ENCODE data around the gene SYNDIG1.

The SYNDIG1 gene

DNA sequence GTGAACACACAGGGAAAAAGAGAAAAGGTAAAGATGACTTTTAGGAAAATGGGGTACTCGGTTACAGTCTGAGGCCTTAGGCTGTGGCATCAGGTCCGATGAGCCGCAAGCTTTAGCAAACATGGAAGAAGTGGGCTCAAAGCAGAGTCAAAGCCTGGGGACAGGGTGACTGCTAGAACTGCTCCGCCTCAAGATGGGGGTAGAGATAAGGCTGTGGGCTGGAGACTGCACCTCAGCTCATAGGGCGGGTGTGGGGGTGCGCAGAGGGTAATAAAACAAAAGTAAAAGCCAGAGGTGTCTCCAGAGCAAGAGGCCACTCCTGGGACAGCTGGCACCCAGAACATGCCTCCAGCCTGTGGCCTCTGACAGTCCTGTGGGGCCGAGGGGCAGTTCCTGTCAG, 21.3 kb upstream of the SYNDIG1 start:
- DNase-seq = no peak

GRCh38 chr20:24449026-24449720, 20.3 kb upstream of the SYNDIG1 start:
- DNase-seq = no peak

- no peak for DNase-seq
These were observed 19.3 kb upstream of the SYNDIG1 start for GRCh38 chr20:24450177-24450576.

GRCh38 chr20:24450624-24451376, 18.6 kb upstream of the SYNDIG1 start:
- no peak for DNase-seq

DNA sequence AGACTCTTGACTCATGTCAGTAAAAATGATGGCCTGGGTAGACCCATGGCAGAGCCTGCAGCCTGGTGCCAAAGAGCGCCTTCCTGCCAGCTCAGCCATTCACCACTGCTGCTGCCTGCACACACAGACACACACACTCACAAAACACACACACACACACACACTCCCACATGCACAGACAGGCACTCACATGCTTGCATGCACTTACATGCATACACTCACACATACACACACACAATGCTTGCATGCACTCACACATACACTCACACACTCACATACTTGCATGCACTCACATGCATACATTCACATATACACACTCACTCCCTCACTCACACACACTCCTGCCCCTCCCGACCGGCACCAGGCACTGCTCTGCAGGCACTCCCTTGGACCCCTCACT, 18.0 kb upstream of the SYNDIG1 start:
- no peak for DNase-seq

DNA sequence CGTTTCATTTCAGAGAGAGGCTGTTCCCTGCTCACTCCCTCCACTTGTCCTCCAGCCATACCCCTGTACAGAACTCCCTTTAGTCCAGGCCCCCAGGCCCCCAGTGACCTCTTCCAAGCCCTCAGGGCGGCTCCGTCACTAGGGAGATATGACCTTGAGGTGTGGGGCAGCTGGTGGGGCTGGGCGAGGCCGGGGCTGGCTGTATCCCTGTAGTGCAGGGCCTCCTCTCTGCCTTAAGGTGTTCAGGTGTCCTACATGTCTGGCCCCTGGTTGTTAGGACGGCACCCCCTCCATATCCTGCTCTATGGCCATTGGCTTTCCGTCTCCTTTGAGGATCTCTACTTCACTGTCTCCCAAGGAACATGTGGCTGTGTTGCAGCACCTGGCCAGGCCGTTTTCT, 17.4 kb upstream of the SYNDIG1 start:
- DNase-seq = no peak

DNA sequence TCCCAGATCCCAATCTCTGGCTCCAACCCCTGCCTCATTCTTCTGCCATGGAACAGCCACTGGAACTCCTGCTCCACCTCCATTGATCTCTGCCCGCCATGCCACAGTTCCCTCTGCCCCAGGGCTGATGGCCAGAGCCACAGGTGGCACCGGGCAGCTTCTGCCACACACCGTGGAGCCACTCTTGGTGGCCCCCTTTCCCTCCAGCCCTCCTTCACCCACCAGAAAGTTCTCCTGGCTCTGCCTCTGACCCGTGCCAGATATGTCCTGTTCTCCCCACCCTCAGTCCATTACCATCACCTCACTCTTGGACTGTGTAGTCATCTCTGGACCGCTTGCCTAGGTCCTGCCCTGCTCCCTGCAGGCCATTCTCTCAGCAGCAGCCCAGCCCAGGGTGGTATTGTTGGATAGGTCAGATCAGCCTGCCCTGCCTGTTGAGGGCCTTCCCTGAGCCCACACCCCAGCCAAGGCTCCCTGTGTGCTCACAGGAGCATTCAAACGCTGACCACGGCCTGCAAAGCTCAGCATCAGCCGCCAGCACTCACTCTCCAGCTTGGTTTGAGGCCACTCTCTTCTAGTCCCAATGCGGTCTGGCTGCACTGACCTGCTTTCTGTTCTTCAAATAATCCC, 16.8 kb upstream of the SYNDIG1 start:
- DNase-seq = no peak

DNA sequence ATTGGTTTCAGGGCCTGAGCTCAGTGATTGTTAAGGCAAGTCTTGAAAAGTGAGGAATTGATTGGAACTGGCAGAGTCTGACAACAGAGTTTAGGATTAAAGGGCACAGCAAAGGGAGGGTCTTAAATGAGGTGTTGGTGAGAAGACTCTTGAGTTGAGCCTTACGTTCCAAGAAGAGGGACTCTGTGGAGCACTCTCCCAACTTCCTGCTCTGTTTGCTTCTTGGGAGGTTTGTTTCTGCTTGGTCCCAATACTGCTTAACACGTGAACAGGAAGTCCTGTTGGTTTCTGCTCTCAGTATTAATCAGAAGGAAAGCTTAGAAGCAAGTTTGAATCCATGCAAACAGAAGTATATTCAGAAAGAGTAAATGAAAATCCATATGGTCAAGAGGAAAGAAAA, 15.6 kb upstream of the SYNDIG1 start:
- no peak for DNase-seq

DNA sequence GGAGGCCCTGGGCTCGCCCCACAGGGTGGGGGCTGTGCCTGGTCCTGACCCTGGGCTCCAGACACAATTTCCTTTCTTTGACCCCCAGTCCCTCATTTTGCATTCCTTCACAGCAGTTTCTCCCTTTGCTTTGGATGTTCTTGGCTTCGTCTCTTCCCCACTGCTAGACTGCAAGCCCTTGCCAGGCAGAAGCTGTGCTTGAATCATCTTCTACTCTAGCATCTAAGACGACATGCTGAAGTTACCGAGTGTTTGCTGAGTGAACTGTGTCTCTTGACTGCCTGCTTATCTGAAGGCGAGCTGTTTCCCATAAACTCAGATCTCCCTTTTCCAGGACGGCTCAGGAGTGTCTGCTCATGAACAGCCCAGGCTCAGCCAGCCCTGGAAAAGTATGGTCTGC, 14.3 kb upstream of the SYNDIG1 start:
- no peak for DNase-seq

GRCh38 chr20:24456398-24456781, 13.0 kb upstream of the SYNDIG1 start:
- no peak for DNase-seq

DNA sequence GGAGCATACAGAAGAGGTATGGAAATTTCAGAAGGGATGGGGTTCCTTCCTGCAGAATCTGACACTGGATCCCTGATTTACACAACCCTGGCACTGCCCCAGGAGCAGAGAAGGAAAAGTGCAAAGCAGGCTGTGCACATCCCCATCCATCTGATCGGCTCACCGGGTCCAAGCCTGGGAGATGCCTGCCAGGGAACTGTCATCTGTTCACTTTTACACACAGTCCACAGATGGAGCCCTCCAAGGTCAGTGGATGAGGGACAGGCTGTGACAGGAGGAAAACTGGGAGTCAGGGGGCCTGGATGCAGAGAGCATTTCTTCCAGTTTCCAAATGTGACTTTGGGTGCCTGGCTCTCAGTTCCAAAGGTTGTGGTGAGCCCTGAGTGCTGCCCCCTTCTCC, 11.0 kb upstream of the SYNDIG1 start:
- DNase-seq = no peak

DNA sequence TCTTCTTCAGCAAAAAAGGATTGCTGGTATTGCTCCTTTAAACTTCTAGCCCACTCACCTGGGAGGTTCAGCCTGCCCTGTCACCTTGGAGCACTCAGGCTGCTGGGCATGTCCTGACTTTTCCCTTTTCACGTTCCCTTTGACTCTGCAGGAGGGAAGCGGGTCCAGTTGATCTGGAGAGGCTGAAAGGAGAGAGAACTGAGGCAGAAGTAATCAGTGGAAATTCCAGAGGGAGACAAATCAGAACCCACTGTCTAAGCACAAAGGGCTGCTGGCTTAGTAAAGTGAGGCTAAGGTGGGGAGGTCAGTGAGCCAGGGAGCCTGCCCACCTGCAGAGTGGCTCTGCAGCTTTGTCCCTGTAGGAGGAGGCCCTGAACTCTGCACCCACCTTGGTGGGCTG, 9.7 kb upstream of the SYNDIG1 start:
- DNase-seq = no peak

DNA sequence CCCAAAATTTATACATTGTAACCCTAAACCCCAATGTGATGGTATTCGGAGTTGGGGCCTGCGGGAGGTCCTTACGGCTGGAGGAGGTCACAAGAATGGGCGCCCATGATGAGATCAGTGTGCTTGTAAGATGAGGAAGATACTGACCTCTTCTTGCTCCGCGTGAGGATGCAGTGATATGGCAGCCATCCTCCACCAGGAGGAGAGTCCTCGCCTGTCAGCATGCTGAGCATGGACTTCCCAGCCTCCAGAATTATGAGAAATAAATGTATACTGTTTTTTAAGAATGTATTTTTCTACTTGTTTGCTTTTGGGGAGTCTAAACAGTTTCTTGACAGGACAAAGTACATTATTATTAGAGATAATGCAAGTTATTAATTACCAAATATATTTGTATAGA, 8.7 kb upstream of the SYNDIG1 start:
- DNase-seq = no peak

GRCh38 chr20:24461848-24462247, 7.6 kb upstream of the SYNDIG1 start:
- DNase-seq = no peak

DNA sequence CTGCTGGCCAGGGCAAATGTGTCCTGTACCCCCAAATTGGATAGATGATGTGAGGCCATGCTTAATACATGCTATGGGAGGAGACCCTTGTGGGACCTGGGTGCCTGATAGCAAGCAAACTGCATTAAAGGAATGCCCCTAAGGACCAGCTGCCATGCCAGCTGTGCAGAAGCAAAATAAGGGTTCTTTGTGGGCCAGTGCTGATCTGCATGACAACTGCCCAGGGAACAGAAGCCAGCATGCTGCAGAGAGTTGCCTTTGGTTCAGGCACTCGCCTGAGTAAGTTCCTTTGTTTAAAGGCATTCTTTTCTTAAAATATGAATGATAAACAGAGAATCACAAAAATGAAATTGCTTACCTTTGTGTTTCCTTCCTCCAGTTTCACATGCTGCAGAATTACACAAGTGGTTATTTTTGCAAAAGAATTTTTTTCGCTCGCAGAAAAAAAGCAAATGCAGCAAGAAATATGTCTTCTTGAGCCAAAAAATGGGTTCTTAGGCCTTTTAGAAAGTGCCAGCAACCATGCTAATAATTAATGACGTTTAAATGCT, 6.9 kb upstream of the SYNDIG1 start:
- no peak for DNase-seq

DNA sequence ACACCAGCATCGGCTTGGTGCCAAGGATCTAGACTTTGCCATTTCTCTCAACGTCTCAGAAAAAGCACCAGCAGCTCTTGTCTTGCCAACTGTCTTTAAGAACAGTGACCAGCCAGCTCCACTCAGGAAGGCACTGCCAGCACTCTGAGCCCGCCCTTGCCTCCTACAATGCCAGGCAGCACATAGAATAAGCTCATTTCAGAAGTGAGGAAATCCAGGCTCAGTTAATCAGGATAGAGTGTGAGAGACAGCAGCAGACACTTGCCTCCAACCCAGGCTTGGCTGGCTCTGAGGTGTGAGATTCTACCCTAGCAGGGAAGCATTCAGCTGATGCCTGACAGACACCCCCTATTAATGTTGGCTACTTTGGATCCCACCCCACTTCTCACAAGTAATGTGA, 4.3 kb upstream of the SYNDIG1 start:
- DNase-seq = no peak

- DNase-seq = peak; percentile 54
These were observed 3.7 kb upstream of the SYNDIG1 start for GRCh38 chr20:24465730-24466129.

- DNase-seq = no peak
These were observed 871 bp upstream of the SYNDIG1 start for GRCh38 chr20:24468401-24469115.

- peak; percentile 10 for DNase-seq
These were observed 691 bp downstream of the SYNDIG1 start for GRCh38 chr20:24469894-24470745.

DNA sequence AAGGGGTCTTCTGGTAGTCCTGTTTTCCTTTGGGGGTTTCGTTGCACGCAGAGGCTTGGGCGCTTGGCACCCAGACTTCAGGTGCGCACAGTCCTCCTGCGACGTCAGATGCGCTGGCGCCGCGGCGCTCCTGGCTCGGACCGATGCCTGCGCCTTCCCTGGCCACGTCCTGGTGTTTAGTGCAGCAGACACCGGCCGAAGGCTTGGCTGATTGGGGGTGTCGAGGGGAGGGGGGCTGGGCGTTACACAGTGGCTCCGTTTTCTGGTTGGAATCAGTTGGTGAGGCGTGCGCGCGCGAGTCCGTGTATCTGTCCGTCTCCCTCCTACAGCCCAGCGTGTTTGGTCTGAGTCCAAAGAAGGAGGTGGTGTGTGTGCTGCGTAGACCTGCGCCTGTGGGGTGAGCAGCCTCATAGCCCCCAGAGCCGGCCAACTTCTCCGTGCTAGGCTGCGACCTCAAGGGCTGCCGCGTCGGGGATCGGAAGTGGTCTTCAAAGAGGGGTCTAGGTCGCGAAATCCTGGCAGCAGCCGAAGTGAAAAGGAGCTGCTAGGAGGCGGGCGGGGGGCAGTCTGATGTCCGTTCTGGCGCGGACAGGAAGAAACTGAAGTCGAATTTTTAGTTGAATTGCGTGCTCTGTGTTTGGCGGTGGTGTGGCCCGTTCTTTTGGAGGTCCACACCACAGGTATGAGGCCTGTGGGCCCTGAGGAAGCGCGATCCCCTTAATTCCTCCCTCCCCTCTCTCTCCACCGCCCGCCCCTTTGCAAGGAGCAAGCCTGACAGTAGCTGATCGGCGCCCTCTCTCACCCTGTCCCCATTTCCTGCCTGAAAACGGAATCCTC, 1.5 kb downstream of the SYNDIG1 start:
- no peak for DNase-seq

DNA sequence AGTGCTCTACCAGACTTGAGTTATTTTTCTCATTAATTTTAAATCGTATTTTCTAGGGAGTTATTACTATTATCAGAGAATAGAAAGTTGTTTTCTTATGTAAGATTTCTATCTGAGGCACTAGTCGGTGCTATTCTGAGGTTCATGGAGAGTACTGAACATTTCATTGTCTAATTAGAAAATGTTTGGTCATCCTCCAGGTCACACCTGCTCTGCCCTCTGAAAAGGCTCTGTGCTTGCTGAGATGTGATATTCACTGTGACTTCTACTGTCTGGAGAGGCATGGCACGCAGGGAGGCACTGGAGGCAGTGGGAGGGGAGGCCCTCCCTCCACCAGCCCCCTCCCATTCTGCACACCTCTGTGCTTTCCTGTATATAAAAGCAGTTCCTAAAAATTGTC, 3.0 kb downstream of the SYNDIG1 start:
- DNase-seq = no peak
